ENCODE results near the gene ADCY2.

The ADCY2 gene

DNA sequence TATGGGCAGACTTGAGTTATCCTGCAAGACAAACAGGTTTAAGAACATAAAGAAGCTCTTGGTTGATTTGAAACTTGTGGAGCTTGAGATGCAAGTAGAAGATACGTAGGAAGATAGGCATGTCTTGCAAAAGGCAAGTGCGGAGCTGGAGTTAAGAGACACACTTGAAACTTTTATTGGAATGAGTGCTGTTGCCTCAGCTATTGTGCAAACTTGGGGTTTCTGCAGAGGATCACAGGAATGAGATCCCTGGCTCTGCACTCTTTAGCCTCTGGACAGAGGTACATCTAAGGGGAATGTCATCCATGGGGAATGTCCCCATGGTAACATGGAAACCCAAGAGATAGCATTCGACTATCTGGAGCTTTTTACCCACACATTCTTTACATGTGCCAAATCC lies 121.1 kb downstream of the ADCY2 start:
- DNase-seq, result no peak

DNA sequence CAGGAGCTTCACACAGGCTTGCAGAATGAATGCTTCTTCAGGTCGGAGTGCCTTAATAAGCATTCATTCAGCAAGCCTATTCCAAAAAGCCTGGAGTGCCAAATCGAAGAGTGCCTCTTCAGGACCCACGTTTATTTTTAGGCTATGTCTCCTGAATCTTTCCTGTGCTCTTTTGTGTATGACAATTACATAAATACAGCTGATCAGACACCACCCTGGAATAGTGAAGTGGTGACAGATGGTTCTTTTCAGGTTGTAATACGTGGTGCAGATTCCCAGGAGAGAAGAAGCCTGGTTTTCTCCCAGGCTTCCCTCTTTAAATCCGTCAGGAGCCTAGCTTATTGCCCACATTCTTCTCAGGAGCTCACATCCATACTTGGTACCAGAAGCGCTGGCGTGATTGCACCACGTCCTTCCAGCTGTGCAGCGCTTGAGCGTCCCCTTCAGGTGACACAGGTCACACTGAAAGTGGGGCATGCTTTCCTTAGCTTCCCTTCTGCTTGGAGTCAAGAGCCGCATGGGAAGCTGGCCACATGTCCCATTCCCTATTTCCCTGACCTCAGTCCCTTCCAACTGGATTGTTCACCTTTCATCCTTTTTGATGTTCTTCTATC lies 123.1 kb downstream of the ADCY2 start:
- DNase-seq, result no peak

DNA sequence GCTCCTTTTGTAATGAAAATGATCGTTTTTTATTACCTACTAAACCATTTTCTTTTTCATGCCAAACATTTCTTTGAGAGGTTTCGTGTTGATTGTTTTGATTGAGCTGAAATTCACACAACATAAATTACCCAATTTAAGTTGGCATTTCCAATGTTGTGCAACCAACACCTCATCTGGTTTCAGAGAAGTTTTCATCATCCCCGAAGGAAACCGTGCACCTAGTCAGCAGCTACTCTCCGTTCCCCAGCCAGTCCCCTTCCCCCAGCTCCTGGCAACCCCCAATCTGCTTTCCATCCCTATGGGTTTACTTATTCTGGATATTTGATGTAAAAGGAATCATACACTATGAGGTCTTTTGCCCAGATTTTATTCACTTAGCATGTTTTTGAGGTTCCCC lies 123.6 kb downstream of the ADCY2 start:
- DNase-seq, result no peak

DNA sequence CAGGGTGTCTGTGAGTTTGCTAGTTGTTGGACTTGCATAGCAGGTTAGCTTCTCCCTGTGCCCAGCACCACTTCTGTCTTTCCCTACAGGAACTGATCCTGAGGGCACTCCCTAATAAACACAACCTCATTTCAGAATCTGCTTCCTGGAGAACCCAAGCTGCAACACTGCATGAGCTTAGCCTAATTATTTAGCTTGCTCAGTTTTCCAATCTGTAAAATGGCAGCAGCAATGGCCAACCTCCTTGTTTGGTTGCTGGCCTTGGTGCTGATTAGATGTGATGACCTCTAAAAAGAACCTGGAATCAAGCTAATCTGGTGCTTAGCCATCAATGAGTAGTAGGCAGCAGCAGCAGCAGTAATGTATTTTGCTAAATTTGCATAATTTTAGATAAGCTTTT lies 133.9 kb downstream of the ADCY2 start:
- no peak for DNase-seq

DNA sequence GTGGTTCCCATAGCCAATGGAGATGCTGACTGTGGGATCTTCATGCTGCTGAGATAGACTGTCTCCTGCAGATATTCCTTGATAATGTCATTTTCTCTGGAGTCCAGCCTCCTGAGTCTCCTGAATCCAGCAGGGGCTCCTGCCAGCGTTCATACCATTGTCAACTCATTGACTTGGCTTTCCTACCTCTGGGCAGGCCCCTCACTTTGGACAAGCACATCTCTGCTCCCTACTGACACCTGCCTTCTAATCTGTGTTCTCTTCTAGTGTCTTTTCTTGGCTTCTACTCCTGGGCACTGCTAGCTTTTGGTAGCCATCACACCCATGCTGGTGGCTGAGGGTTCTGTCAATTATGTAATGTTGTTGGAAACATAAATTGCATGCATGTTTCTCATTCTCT lies 138.0 kb downstream of the ADCY2 start:
- no peak for DNase-seq

DNA sequence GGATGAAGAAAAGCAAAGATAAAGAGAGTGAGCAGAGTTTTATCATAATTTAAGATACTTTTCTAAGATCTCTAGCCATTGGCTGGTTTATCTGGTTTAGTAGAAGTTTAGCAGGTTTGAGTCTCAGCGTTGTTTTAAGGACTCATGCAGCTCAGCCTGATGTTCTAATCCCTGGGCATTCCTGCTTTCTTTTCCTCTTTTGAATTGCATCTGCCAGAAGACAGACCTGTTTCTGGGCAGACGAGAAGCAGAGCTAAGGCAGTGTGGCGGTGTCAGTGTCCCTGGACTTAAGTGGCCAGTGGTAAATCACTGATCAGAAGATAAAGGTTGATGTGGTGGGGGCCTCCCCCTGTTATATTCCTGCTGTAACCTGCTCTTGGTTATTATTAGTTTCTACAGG lies 138.6 kb downstream of the ADCY2 start:
- no peak for DNase-seq

DNA sequence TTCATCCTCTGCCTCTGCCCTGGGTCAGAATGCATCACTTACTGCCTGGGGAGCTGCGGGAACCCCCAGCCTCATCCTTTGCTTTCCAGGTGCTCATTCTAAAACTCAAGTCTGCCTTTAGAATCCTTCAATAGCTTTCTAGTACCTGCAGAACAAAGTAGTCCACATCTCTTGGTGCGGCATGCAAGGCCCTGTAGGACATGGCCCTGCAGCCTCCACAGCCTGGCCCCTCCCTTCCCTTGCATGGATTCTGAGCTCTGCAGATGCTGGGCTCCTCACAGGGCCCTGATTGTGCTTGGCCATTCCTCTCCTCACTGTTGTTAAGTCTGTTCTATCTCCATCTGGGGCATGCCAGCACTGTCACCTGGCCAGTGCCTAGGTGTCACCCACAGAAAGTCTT lies 141.6 kb downstream of the ADCY2 start:
- no peak for DNase-seq

DNA sequence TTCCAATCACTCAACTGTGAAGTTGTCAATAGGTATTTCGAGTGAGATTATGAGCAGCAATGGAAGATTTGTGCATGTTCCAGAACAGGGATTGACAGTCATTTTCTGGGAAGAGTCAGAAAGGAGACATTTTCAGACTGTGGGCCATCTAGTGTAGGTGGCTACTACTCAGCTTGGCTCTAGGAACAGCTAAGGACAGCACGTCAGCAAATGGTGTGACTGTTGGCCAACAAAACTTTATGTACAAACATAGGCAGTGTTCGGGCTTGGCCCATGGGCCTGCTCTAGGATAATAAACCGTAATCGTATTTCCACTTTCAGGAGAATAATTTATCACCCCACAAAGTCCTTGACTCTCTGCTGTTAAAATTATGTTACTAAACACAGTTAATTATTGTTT lies 143.6 kb downstream of the ADCY2 start:
- DNase-seq, result no peak

DNA sequence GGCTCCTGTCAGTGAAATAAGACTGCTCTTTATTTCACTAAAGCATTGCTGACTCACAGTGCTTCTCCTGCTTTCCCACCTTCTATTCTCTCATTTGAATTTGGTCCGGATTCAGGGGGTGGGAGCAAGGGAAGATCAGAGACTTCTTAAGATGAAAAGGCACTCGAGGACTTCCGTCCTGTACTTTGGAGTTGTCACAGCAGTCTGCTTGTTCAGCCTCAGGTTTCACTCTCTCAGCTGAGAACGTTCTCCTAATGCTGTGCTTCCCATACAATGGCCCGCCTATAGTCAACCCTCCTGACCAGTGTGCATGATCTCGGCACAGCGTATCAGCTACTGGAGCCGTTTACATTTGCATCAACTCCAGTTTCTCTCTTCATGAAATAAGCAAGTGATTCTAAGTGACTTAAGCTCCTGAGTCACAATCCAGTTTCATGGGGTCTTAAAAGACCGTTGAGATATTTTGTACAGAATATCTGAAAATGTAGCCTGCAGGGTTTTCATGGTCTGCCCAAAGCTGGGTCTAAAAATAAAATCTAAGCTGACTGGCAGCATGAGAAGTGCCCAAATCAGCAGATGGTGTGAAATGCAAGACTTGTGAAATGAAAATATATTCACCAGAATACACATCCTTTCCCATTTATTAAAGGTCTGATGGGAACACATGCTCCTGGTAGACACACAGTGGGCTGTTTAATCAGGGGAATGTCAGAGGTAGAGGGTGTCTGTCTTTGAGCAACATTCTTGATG lies 145.0 kb downstream of the ADCY2 start:
- no peak for DNase-seq

DNA sequence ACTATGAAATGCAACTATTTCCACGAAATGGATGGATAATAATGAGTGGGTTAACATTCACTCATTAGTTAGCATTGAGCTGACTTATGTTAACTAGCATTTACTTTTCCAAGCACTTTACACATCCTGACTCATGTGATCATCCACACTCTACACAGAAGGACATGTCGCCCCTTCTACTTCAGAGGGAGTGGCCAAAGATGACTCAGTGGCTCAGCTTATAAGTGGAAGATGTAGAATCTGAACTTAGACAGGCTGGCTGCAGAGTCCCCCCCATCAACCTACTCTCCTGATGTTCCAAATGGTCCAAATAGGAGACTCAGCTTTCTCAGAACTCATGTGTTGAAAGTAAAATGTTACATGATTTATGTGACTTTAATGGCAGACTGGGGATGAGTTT lies 146.0 kb downstream of the ADCY2 start:
- no peak for DNase-seq

DNA sequence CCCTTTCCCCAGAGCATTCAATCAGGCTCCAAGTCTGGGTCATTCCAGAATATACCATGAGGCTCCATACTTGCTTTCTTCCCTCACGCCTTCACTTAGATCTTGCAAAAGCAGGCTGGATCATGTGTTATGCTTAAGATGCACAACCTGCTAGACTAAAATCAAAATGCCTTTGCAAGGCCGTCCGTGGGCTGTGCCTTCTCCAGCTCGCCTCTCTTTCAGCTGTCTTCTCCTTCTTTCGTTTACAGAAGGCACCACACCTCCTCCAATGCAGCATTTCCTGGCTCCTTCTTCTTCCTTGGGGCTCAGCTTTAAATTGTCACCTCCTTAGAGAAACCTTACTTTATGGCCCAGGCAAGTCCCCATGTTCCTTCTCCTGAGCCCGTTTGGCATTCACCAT lies 150.6 kb downstream of the ADCY2 start:
- DNase-seq, result no peak

DNA sequence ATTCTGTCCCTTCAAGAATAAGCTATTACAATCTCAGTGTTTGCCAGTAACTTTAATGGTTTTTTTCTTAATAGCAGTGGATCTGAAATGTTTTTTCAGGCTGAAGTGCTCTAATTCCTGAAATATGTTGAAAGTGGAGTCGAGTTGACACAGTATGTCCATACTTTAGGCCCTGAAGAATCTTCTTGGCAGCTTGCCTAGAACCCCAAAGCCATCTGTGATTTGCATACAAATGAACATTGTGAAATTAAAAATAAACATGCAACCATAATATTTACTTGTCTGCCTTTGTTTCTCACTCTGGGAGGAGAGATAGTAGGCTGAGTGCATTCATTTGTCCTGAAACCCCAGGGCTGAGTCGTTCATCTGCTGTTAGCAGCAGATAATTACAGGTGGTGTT lies 152.7 kb downstream of the ADCY2 start:
- DNase-seq, result no peak

DNA sequence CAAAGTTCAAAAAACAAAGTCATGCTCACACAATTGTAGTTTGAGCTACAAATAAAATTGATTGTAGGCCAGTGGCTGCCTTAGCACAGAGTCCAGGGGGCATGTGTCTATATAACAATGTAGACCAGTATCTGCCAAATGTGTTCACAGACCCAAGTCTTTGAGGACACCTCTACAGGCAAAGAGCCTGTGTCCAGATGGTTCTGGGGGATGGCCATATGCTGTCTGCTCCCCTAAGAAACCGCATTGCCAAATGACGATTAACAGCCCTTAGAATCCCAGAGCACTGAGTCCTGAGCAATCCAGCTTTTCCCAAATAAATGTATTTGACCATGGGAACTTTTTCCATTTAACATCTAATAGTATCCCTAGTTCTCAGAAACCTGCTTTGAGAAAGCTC lies 169.6 kb downstream of the ADCY2 start:
- DNase-seq, result no peak

DNA sequence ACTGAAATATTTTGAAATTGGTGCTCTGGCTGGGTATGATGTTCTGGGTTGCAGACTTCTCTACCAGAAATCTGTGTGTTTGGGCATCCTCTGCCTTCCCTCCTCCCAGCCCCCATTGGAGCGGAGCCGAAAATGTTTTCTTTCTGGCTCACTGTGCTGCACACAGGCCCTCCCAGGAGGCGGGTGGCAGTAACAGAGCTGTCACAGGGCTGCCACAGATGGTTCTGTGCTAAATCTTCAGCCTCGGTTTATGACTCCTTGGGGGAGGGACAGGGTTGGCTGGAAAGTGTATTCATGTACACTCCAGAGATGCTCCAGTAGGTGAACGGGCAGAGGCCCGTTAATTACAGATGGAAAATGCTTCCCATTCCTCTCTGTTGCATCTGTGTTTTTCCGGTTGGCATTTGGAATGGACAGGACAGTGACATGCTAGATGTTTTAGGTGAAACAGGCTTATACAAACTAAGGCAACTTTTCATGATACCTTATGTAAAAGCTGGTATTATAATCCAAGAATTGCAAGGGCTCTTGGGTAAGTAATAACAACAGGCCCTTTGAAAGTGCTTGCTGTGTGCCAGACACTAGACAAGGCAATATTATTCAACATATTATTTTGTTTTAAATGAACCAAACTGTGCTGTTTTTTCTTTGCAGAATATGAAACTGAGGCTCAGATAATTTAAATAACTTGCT lies 180.2 kb downstream of the ADCY2 start:
- no peak for DNase-seq

DNA sequence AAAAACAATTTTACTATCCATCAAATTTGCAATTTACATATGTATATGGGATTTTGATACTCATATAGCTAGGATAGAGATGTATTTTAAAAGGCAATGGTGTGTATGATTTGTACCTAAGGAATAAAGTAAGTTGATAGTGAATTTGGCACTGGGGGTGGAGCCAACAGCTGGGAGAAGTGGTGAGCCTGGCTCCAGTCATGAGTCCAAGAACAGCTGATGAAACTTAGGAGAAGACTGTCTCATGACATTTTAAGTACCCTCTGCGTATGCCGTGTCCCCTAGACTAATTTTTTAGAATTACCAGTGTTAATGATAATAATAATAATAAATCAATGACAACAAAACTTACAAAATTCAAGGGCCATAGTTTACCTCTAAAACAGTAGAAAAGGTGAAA lies 181.4 kb downstream of the ADCY2 start:
- DNase-seq, result no peak

DNA sequence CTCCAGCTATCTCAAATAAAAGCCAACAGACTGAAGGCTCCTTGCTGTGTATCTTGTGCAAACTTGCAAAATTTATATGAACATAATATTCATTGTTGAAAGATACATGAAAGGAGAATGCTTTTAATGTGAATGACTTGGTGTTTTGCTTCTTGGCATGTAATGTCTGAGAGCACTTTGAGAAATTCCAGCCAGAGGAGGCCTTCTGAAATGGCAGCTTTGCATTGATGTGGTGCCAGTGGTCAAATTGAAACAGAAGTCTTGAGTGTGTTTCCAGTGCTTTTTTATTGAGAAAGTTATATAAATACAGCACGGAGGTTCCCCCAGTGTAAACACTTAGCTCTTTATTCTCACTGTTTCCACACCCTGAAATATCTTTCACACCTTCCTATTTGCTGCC lies 182.1 kb downstream of the ADCY2 start:
- DNase-seq, result no peak

DNA sequence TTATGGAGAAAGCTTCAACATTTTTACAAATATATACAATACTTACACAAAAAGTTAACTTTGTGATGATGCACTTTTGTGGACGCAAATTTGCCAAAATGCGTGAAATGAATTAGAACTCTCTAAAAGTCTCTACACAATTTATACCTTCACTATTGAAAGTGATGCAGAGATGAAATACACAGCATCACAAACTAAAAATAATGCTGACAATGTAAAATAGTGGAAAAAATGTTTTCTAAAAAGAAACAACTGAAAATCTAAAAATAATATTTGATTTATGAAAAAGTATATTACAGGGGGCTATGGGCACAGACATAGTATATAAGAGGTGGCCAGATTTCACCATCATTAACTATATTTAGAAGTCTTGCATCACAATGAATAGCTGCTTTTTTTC lies 188.8 kb downstream of the ADCY2 start:
- no peak for DNase-seq

DNA sequence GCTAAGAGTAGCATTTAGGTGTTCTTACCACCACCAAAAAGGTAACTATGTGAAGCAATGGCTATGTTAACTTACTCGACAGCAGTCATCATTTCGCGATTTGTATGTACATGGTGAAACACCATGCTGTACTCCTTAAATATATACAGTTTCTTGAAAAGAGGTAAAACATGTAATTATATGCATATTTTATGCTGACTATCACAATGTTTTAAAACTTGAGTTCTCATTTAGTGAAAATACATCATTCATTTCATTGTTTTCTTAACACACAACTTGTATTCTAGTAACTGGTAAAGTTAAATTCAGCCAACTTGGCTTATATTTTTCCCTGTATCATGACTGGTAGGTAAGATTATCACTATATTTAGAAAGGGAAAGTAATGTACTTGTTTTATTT lies 189.9 kb downstream of the ADCY2 start:
- no peak for DNase-seq

DNA sequence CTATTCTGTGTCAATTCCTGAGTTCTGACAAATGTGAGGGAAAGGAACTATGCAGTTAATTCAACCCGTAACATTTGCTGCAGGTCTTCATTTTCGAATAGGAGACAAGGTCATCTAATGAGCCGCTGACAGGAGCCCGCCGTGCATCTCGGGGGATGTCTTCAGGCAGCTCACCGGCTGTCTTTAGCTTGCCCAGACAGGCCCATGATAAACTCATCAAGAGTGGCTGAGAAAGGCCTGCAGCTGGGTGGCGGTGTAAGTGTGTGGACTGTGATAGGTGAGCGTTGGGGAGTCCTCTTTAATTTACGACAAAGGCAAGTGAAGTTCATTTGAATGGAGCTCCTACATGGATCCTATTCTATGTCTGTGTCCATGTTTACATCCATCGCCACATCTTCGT lies 190.5 kb downstream of the ADCY2 start:
- DNase-seq, result no peak

DNA sequence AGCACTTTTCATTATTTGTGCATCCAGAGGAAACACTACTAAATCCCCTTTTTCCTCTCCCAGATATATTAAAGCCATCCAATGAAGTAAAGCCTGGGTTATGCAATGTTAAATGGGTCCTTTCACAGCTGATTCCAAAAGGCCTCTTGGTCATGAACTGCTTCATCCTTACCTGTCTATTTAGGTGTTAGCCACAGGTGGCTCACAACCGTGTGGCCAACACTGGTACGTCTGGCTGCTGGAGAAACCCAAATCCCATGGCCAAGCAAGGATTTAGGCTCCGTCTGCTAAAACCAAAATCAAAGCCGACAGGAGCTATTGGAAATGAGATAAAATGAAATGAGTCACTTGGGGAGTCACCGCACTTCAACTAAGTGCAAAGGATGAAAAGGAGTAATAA lies 193.9 kb downstream of the ADCY2 start:
- DNase-seq, result no peak

DNA sequence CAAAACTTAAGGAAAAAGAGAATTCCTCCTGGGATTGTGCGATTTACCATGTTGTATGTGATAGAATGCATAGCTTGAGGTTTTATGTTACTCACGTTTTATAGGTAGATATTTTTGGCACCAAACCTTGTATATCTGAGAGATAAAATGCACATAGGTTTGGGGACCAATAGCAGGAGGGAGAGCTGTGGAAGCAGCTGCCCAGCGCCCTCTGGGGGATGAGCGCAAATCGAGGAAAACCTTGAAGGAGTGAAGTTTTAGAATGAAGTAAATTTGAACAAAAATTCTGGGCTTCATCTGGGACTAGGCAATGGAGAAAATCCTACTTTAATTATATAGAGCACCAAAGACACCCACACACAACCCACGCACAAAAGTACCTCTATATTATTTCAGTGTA lies 197.0 kb downstream of the ADCY2 start:
- no peak for DNase-seq

DNA sequence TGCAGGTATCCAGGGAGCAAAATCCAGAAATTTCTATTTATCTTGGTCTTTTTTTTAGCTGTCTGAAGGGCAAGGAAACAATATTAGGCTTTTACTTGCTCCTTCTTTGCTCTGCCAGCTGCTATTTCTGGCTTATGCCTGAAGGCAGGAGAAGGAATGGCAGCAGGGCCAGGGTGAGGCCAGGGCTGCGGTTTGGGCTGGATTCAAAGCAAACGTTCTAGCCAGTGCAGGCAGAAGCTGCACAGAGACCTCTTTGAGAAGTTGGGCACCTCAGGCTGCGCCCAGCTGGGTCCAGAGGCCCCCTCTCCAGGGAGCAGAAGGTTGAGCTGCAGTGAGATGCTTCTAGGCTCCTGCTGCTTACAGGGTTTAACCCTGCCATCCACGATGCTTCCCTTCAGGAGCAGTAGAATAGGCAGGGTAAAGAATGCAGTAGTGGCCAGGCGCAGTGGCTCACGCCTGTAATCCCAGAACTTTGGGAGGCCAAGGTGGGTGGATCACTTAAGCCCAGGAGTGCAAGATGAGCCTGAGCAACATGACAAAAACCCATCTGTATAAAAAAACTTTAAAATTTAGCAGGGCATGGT lies 201.2 kb downstream of the ADCY2 start:
- no peak for DNase-seq

DNA sequence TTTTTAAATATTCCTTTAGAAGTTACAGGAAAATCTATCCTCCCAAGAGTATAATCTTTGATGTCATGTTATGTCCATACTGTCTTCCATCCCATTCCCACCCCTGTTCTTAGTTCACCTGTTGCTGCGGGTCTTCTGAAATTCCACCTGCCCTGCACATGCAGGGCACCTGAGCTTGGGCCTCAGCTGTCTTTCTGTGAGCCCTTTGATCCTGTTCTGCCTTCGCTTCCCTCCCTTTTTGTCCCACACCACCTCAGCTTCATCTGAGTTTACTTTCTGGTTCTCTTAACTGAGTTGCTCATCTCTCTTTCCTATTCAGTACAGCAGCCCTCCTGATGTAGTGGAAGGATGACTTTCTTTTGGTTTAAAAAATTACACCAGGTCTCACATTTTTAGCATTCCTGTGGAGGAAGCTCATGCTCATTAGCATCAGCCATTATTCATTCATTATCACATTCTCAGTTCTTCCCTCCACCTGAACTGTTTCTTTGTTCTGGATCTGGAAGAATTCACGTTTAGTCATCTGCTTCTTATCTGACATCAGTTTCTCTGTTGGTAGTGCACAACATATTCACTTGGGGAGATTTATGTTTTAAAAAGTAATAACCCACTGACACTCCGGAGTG lies 211.0 kb downstream of the ADCY2 start:
- DNase-seq, result no peak

DNA sequence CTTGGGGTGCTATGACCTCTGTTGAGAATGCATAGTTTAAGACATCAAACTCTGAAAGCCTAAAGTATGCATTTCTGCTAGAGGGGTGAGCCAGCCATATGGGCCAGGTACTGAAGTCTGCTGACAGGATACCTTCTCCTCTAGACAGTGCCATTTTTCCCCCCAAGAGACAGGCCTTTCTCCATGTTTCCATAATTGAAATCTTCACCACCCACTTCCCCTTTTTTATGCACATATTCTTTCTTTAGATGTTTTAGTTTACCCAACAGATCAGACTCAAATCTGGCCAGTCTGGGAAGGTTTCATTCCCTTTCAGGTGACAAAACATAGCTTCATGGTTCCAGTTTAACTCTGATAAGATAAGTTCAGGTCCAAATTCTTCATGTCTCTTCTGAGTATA lies 212.8 kb downstream of the ADCY2 start:
- DNase-seq, result no peak

All from activated gamma-delta T cell treated with Interleukin-2 at 50 U/mL for 16 hours (primary cell).